Measurements from ENCODE around the gene MYOM1.

The MYOM1 gene

DNA sequence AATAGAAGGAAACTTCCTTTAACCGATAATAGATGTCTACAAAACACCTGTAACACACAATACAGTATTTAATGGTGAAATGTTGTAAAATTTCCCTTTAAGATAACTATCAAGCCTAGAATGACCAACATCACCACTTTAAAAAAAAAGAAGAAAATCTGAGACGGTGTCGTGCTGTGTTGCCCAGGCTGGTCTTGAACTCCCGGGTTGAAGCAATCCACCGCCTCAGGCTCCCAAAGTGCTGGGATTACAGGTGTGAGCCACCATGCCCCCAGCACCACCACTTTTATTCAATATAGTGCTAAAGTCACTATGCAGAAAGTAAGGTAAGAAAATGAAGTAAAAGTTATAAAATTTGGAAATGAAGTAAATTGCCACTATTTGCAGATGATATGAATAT is 96.9 kb downstream of the MYOM1 start:
- TF ChIP-seq CTCF (conservative IDR thresholded peaks at IDR 0.05; ENCODE audit: control insufficient read depth, insufficient read depth, low read depth, low read length), result no peak
- no peak for DNase-seq (ENCODE audit: low read depth)
- H3K4me3 ChIP-seq (ENCODE audit: control insufficient read depth, low read depth, low read length), result no peak overlapping the region

DNA sequence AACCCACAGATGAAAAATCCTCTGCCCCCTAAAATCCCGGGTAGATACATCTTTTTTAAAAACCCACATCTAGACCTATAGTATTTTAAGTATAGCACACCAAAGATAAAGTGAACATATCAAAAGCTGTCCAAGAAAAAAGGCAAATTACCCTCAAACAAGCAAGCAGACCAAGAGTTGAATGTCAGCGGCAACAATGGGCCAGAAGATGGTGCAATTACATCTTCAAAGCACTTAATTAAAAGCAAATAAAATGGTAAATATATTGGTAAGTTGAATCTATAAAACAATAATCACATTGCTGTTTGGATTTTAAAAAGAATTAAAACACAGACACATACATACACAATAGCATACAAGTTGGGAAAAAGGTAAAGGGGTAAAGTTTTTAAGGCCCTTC is 98.5 kb downstream of the MYOM1 start:
- peak; percentile 21 for DNase-seq (ENCODE audit: low read depth)
- H3K4me3 ChIP-seq (ENCODE audit: control insufficient read depth, low read depth, low read length), result no peak overlapping the region
- peak; percentile 15 for TF ChIP-seq CTCF (conservative IDR thresholded peaks at IDR 0.05; ENCODE audit: control insufficient read depth, insufficient read depth, low read depth, low read length)

- DNase-seq (ENCODE audit: low read depth), result no peak
- H3K4me3 ChIP-seq (ENCODE audit: control insufficient read depth, low read depth, low read length), result no peak overlapping the region
- no peak for TF ChIP-seq CTCF (conservative IDR thresholded peaks at IDR 0.05; ENCODE audit: control insufficient read depth, insufficient read depth, low read depth, low read length)
These were observed 99.4 kb downstream of the MYOM1 start for GRCh38 chr18:3120356-3120755.

DNA sequence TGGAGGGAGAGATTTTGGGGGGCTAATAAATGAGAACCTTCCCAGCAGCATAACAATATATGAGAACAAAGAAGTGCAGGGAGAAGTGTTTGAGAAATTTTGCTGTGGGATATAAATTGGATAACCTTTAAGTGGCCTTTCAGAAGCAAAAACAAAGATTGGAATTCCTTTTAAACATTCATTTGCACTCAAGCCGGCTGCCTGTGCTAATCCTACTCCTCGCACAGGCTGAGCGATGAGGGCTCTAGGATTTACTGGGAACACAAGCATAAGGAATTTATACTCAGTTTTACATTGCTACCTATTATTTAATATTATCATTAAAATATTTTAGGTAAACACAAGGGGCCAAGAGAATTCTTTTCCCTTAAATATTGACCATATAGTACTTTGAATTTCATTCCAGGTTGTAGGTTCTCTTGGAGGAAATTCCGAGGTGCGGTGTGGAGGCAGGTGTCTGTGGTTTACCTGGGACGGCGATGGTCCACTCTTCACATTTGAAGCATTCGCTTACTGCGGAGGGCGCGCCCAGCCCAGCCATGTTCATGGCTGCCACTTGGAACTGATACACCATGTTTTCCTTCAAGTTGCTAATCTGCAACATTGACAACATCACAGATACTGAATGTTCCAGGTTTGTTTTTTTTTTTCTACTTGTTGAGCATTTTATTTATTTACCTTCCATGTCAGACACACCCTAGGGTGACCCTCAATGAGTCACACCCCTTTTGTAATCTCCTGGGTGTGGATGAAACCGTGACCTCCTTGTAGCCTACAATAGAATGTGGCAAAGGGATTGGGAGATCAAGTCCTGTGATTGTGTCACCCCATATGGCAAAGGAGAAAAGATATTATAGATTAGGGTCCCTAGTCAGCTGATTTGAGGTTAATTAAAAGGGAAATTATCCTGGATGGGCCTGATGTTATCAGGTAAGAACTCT is 100.1 kb downstream of the MYOM1 start:
- H3K4me3 ChIP-seq (ENCODE audit: control insufficient read depth, low read depth, low read length), result no peak overlapping the region
- TF ChIP-seq CTCF (conservative IDR thresholded peaks at IDR 0.05; ENCODE audit: control insufficient read depth, insufficient read depth, low read depth, low read length), result no peak
- peak; percentile 13 for DNase-seq (ENCODE audit: low read depth)

DNA sequence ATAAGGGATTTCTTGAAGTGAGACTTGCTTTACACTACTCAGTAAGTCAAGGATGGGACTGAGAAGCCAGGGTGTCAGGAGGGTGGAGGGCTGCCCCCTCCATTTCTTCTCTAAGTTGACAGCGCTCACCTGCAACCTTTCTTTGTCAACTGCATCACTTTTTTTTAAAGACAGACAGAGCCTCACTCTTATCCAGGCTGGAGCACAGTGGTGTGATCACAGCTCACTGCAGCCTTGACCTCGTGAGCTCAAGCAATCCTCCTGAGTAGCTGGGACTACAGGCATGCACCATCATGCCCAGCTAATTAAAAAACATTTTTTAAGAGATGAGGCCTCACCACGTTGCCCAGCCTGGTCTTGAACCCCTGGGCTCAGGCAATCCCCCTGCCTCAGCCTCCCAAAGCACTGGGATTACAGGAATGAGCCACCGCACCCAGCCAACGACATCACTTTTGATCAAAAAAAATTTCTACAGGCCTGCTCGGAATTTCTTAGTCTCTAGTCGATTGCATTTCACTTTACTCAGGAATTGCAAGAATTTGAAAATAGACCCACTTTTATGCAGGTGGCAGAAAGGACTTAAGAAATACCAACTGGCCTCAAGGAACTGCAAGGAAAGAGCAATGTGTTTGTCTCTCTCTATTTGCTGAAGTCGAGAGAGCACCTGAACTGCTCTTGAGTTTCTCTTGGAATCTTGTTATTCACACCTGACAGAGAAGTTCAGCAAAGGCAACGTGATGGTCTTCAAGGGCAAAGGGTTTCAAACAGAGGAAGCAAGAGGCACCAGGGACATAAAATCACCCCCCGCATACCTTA is 101.4 kb downstream of the MYOM1 start:
- no peak for TF ChIP-seq CTCF (conservative IDR thresholded peaks at IDR 0.05; ENCODE audit: control insufficient read depth, insufficient read depth, low read depth, low read length)
- no peak for DNase-seq (ENCODE audit: low read depth)
- no peak overlapping the region for H3K4me3 ChIP-seq (ENCODE audit: control insufficient read depth, low read depth, low read length)

DNA sequence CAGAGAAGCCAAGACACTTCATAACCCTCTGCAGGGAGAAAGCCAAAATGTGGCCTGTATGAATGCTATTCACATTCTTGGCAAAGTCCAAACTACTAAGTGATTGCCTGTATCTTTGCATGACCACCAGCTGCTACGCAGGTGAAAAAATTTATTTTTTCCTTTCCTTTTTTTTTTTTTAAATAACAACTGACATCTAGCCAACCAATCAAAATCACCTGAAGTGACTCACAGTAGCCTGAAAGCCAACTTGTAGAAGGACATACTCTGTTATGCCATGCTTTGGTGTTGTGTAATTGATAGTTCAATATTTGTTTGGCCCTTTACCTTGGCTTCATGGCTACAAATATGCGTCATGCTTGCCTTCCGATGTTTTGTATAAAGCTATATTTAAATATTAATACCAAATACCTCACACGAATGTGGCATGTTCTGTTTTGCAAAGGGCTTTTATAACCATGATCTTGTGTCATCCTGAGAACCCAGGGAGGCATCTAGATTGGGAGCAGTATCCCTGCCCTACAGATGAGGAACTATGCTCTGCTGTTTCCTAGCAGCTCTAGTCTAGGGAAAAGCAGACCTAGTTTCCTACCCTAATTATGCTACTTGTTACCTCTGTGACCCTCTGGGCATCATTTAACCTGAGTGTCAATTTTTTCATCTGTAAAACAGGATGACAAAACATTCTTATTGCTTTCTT is 102.1 kb downstream of the MYOM1 start:
- peak; percentile 14 for DNase-seq (ENCODE audit: low read depth)
- H3K4me3 ChIP-seq (ENCODE audit: control insufficient read depth, low read depth, low read length), result no peak overlapping the region
- TF ChIP-seq CTCF (conservative IDR thresholded peaks at IDR 0.05; ENCODE audit: control insufficient read depth, insufficient read depth, low read depth, low read length), result no peak

Measured in fibroblast of mammary gland (primary cell).